ENCODE data around the gene KCTD18. TPM values are rescaled to one million over a fixed set of nuclear protein-coding genes. Genes with fewer than 3 reads are reported as not detected.
A peak's percentile ranks its signal among the peaks of the same experiment; 100 is the strongest.

Gene KCTD18
- total RNA-seq, 1 experiment from 2014 or later, result 14.7 TPM

- ChIA-PET POLR2A (interaction anchor here (0.7 kb wide), 1 partner anchor 117 kb away, joined by 3 read pairs; no protein-coding TSS in a partner anchor), CTCF (no interaction called here)
- H3K4me3 ChIP-seq (ENCODE audit: low read depth in 2 of 2, low read length in 2 of 2), result no peak overlapping the region
- in situ Hi-C loops (cut with HindIII; ENCODE audit: low pct_unique_long_range_greater_than_20kb, low sequenced_read_pairs) (no loop called here), intact Hi-C loops (cut with micrococcal nuclease; ENCODE audit: unreplicated experiment) (no loop called here)
- H3K36me3 ChIP-seq (ENCODE audit: control insufficient read depth, insufficient read depth, low read length), result peaks cover 29% of the 10 kb centered on the region
- H3K4me1 ChIP-seq (ENCODE audit: control insufficient read depth, insufficient read depth, low read length), result peaks cover 3% of the 10 kb centered on the region; the same call in 1 of the 2 replicates
- ATAC-seq (no peak), DNase-seq (ENCODE audit: low read depth, low spot score) (no peak)
- BruUV-seq (replicated peaks), result no TSS peak
- H3K27me3 ChIP-seq (ENCODE audit: control insufficient read depth, insufficient read depth, low read length), result no peaks in the 10 kb centered on the region
- H3K27ac ChIP-seq (ENCODE audit: low read length), result no peak overlapping the region
- no peak for TF ChIP-seq REST (IDR thresholded peaks at IDR 0.05; ENCODE audit: insufficient read depth in 1 of 2, low read depth in 2 of 2, low read length in 1 of 2)
- TF ChIP-seq POLR2AphosphoS5 (IDR thresholded peaks at IDR 0.05; ENCODE audit: low read depth, low read length), result no peak
- TF ChIP-seq TCF7L2 (IDR thresholded peaks at IDR 0.05; ENCODE audit: low read depth, low read length), result no peak
- no peak for TF ChIP-seq SIN3A (IDR thresholded peaks at IDR 0.05; ENCODE audit: borderline replicate concordance, insufficient read depth, low read depth, low read length)
- no peak for TF ChIP-seq CTCF (IDR thresholded peaks at IDR 0.05)
- H3K9me3 ChIP-seq (ENCODE audit: control insufficient read depth, insufficient read depth, low read depth, low read length), result no peaks in the 10 kb centered on the region
Measured at GRCh38 chr2:200533754-200534153, 23.9 kb upstream of the KCTD18 start.

- ChIA-PET CTCF (interaction anchor here (0.6 kb wide), 1 partner anchor 167 kb away, joined by 3 read pairs; no protein-coding TSS in a partner anchor), POLR2A (interaction anchor here (0.6 kb wide), 1 partner anchor 436 kb away, joined by 6 read pairs; no protein-coding TSS in a partner anchor)
- H3K4me3 ChIP-seq (ENCODE audit: low read depth in 2 of 2, low read length in 2 of 2), result no peak overlapping the region
- ATAC-seq, result no peak
- no peaks in the 10 kb centered on the region for H3K27me3 ChIP-seq (ENCODE audit: control insufficient read depth, insufficient read depth, low read length)
- in situ Hi-C loops (cut with HindIII; ENCODE audit: low pct_unique_long_range_greater_than_20kb, low sequenced_read_pairs), result no loop called here
- DNase-seq (ENCODE audit: low read depth, low spot score), result no peak
- BruUV-seq (replicated peaks), result no TSS peak
- peaks cover 19% of the 10 kb centered on the region for H3K4me1 ChIP-seq (ENCODE audit: control insufficient read depth, insufficient read depth, low read length)
- intact Hi-C loops (cut with micrococcal nuclease; ENCODE audit: unreplicated experiment), result no loop called here
- TF ChIP-seq TCF7L2 (IDR thresholded peaks at IDR 0.05; ENCODE audit: low read depth, low read length) (no peak), CTCF (IDR thresholded peaks at IDR 0.05) (no peak), POLR2AphosphoS5 (IDR thresholded peaks at IDR 0.05; ENCODE audit: low read depth, low read length) (no peak), SIN3A (IDR thresholded peaks at IDR 0.05; ENCODE audit: borderline replicate concordance, insufficient read depth, low read depth, low read length) (no peak), REST (IDR thresholded peaks at IDR 0.05; ENCODE audit: insufficient read depth in 1 of 2, low read depth in 2 of 2, low read length in 1 of 2) (no peak)
- H3K27ac ChIP-seq (ENCODE audit: low read length), result peak overlapping the region; percentile 53; the same call in 1 of the 2 replicates
- H3K9me3 ChIP-seq (ENCODE audit: control insufficient read depth, insufficient read depth, low read depth, low read length), result no peaks in the 10 kb centered on the region
- peaks cover 13% of the 10 kb centered on the region for H3K36me3 ChIP-seq (ENCODE audit: control insufficient read depth, insufficient read depth, low read length)
Measured at GRCh38 chr2:200528228-200528627, 18.4 kb upstream of the KCTD18 start.

Measured in Panc1 (cell line).